ENCODE results near the gene CLIC6.
"Not testable (repeated sequence)": the region's sequence is repeated elsewhere in the genome, so short reads cannot be mapped to it uniquely, and the experiment has no call there.

The CLIC6 gene

DNA sequence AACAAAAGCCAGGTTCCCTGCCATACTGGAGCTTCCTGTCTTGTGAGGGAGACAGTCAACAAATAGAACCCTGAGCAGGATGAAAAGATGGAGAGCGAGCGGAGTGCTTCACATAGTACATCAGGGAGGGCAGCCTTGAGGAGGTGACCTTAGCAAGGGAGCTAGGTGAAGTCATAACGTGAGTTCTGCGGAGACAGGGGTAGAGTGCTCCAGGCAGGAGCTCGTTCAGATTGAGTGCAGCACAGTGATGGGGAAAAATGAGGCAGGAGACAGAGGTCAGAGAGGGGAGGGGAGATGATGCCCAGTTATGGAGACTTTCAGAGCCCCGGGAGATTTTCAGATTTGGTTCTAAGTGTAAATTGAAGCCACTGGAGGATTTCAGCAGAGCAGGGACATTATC is 15.3 kb upstream of the CLIC6 start:
- DNase-seq = no peak

DNA sequence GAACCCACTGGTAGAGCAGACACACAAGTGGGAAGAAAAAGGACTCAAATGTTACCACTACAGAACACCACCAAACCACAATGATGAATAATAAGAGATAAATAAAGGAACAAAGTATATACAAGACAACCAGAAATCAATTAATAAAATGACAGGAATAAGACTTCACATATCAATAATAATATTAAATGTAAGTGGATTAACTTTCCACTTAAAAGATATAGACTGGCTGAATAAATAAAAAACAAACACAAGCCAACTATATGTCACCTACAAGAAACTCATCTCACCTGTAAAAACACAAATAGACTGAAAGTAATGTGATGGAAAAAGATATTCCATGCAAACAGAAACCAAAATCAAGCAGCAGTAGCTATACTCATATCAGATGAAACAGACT is 6.9 kb upstream of the CLIC6 start:
- DNase-seq = no peak

DNA sequence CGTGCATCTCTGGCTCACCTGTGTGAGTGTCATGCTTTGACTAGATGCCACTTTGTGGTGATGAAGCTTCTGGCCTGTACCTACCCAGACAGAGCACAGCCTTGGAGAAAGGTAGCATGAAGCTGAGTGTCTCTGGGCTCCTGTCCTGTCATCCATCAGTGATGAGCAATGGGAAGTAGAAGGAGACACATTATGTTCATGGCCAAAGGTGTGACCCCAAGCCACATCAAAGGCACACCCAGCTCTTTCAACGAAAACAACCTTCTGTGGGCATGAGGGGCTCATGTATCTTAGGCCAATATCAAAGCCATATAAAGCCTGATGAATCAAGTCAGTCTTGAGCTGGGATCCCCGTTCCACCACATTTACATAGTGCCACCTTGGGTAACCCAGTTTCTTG is 1.0 kb upstream of the CLIC6 start:
- no peak for DNase-seq

DNA sequence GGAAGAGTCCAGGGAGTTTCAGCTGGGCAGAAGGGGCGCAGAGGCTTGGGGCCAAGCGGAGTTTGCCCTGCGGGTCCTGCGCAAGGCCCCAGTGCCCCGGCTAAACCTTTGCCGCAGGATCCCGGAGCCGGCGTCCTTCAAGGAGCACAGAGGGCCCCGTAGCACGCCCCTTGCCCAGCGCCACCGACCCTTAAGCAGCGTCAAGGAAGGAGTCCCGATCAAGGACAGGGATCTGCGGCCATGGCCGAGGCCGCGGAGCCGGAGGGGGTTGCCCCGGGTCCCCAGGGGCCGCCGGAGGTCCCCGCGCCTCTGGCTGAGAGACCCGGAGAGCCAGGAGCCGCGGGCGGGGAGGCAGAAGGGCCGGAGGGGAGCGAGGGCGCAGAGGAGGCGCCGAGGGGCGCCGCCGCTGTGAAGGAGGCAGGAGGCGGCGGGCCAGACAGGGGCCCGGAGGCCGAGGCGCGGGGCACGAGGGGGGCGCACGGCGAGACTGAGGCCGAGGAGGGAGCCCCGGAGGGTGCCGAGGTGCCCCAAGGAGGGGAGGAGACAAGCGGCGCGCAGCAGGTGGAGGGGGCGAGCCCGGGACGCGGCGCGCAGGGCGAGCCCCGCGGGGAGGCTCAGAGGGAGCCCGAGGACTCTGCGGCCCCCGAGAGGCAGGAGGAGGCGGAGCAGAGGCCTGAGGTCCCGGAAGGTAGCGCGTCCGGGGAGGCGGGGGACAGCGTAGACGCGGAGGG is 520 bp downstream of the CLIC6 start:
- DNase-seq = no peak

DNA sequence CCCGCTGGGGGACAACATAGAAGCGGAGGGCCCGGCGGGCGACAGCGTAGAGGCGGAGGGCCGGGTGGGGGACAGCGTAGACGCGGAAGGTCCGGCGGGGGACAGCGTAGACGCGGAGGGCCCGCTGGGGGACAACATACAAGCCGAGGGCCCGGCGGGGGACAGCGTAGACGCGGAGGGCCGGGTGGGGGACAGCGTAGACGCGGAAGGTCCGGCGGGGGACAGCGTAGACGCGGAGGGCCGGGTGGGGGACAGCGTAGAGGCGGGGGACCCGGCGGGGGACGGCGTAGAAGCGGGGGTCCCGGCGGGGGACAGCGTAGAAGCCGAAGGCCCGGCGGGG is 1.1 kb downstream of the CLIC6 start:
- not testable (repeated sequence) for DNase-seq

DNA sequence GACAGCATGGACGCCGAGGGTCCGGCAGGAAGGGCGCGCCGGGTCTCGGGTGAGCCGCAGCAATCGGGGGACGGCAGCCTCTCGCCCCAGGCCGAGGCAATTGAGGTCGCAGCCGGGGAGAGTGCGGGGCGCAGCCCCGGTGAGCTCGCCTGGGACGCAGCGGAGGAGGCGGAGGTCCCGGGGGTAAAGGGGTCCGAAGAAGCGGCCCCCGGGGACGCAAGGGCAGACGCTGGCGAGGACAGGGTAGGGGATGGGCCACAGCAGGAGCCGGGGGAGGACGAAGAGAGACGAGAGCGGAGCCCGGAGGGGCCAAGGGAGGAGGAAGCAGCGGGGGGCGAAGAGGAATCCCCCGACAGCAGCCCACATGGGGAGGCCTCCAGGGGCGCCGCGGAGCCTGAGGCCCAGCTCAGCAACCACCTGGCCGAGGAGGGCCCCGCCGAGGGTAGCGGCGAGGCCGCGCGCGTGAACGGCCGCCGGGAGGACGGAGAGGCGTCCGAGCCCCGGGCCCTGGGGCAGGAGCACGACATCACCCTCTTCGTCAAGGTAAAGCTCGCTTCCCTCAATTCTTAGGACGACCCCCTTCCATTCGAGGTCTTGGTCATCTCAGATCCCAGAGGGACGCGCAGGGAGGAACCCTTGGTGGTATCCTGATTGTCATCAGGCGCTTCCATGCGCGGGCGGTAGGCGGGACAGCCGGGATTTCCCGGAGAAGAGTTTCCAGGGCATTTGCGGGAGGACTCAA is 1.6 kb downstream of the CLIC6 start:
- DNase-seq = no peak

DNA sequence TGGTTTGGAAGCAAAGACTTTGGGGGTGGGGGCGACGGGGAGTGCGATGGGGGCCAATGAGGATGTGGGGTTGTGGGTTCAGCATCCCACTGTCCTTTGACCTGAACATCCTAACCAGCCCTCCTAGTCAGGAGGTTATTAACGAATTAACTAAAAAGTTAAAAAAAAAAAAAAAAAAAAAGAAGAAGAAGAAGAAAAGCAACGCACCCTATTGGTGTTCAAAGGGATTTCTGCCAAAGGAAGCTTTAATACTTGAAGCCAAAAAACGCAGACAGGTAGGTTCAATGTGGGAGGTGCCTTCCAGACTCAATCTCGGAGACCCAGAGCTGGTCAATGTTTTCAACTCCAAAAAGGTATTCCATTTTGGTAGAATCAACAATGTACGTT is 2.2 kb downstream of the CLIC6 start:
- DNase-seq = no peak

DNA sequence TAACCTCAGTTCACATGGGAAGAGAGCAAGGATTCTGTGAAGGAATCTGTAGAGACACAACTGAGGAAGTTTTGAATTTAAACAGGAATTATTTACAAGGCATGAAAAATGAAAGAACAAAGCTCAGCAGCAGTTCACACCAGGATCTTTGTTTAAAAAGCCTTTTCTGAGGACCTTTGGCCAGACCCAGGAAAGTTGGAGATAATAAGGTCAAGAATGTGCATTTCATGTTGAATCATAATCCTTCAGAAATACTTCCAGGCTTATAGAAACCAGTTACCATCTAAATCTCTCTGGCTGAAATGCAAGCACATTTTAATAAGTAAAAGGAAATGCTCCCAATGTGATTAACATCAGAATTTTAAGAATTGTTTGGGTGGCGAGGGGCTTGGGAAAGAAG is 2.7 kb downstream of the CLIC6 start:
- no peak for DNase-seq

DNA sequence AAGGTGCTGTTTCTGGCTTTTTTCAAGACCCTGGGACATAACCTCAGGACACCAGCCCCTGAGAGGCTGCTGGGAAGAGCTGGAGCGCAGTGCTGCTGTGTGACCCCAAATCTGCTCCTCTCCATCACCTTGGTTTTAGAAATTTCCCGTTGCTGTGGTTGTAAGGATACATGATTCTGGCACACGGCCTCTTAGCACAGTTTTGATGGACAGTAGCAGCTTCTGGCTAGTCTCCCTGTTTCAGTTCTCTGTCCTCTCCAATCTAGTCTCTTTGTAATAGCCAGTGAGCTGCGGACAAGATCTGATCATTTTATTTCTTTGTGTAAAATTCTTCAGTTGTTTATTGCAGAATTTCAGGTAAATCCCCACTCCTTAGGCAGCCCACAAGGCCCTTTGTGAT is 3.1 kb downstream of the CLIC6 start:
- DNase-seq = no peak

DNA sequence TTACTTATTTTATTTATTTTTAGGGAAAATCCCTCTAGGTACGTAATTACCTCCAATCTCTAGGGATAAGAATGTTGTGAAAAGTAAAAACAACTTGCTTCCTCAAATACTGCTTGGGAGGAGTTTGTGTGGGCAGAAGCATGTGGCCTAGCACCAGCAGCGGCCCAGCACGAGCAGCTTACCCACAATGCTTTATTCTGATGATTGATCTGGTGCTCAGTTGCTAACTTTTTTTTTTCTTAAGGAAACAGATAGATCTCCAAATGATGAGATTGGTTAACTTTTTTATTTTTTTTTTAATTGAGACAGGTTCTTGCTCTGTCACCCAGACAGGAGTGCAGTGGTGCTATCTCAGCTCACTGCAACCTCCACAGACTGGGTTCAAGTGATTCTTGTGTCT is 4.2 kb downstream of the CLIC6 start:
- no peak for DNase-seq

DNA sequence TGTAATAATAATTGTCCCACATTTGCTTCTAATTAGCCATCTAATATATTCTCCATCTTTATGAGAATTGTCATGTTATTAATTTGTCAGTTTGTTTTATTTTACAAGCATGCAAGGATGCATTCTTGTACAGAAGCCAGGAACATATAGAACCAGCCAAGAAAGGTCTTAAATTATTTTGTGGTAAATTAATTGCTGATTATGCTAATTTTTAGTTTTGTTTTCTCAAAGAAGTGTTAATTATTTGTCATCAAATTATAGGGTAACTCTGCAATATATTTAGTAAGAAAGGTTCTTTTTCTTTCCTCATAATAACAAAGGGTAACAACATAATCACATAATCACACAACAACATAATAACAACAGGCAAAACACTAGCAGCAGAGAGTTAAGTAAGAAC is 5.7 kb downstream of the CLIC6 start:
- DNase-seq = no peak

DNA sequence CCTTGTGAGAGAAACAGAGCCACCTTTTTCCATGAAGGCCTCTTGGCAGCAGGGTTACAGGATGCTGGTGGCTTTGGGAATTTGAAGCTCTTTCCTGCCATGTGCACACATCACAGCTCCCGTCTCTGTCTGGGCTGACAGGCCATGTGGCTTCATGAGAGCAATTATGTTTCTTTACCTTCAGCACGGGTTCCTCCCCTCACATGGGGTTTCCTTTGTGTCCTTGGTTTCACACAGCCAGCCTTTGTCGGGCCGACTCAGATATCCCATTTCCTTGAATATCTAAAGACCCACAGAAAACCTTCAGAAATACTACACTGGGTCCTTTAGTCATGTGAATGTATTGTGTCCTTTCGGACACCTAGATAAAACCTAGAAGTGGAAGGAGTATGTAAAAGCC is 7.1 kb downstream of the CLIC6 start:
- DNase-seq = no peak

DNA sequence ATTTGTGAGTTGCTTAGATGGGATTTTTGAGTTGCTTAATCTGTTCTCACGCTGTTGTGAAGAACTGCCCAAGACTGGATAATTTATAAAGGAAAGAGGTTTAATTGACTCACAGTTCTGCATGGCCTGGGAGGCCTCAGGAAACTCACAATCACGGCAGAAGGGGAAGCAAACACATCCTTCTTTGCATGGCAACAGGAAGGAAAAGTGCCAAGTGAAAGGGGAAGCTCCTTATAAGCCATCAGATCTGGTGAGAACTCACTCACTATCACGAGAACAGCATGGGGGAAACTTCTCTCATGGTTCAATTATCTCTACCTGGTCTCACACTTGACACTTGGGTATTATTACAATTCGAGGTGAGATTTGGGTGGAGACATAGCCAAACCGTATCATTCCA is 10.3 kb downstream of the CLIC6 start:
- no peak for DNase-seq

DNA sequence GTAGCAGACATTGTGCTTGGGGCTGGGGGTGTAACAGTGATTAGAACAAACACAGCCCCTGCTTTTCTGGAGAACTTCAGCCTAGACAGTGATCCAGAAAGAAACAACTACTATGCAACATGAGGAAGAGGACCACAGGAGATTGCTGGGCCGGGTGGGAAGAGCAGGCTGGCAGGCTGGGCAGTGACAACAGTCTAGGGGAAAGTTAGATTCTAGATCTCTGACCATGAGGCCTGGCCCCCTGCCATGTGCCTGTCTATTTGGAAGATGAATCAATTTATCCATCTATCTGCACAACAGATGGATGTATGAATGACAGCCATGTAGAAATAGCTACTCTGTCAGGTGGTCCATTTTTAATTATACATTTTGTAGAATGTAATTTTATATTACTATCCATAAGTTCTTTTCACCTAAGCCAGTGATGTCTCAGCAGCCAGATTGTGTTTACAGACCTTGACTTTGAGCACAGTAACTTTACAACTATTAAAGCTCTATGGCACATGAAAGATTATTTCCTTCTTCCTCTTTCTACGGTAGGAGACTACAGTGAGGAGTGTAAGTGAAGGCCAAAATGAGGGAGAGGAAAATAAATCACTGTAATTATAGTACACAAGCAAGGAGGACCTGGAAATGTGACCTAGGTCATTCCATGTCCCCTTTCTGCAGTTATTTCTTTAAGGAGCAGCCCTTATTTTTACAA is 15.5 kb downstream of the CLIC6 start:
- no peak for DNase-seq

DNA sequence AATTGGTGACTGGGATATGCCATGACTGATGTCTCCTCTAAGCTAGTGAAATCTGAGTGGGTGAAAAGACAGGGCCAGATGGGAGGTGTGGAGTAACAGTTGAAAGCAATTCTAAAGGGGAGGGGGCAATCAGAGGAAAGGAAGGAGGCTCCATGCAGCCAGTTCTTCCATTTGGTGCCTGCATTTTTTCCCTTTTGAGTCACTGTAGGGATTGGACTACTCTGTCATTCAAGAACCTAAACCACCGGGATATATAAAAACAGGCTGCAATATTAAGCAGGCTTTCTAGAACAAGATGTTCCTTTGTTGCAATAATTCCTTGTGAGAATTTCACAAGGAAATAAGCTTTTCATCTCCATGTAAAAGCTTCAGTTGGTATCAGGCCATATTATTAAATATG is 18.3 kb downstream of the CLIC6 start:
- no peak for DNase-seq

DNA sequence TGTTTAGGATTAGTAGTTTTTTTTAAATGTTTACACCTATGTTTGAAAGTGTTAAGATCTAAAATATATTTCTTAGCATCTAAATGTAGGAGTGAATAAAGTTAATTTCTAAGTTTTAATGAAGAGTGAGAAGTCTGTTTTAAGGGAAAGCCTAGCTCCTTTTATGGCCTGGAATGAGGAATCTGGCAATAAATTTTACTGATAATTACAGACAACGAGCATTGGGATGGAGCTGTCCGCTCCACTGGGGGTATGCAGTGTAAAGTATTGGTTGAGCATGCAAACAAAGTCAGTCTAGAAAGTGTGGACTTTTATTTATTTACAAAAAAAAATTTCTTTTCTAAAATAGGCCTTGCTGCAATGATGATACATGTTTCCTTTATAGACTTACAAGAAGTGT is 19.0 kb downstream of the CLIC6 start:
- DNase-seq = no peak

DNA sequence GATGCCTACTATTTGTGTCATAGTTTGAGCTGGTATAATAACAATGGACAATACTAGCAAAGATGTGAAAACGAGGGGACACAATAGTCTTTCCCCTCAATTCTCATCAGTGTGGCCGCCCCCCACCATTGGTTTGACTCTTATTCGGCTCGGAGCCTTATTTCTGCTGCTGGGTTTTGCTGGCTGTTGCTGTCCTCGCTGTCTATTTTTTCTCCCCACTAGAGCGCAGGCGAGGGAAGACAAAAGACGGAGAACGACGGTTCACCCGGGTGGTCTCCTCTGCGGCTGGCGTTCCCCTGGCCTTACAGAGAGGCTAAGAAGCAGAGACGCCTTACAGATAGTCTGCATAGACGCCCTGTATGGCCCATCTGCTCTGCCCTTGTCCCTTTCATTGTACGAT is 19.4 kb downstream of the CLIC6 start:
- DNase-seq = no peak

DNA sequence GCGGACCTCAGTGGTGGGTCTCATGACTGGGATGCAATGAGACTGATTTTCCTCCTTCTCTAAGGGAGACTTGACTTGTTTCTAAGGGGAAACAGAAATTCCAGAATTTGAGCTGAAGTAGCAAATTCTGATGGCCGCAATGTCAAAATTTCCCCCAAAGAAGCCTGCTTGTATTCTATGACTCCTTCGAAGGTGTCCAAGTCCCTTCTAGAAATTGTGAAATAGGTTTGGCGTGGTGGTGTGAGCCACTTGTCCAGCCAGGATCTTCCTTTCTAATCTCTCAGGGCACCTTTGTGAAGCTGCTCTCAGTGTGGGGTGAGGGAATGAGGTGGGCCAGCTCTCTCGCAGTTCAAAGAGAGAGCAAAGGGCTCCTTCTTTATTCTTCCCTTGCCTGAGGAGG is 19.9 kb downstream of the CLIC6 start:
- no peak for DNase-seq

DNA sequence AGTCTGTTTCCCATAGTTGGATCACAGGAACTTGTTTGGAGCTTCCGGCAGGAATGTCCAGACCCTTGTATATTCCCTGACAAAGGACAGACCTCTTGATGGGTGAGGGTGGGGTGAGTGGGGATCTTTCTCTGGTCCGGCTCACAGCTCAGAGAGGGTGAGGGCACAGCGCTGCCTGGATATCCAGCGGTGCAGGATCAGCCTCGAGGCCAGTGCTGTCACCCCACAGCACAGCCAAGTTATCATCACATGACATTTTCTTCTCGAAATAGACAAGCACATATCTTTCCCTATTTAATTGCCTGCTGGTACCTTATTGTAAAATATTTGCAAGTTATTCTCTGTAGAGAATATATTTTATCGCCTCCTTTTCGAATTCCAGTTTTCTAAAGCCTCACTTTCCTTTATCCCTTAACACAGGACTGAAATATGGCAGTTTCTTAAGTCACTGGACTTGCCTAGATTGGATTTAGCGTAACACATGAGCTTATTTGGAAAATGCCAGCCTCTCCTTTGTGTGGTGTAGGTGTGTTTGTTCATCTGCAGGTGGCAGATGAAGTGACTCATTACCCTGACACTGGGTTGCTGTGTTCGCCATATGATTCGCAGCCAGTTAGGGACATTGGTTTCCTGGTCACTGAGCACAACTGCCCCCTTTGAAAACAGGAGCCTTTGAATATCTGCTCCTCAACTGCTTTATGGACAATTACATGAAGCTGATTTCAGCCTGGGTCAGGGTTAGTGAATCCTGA is 21.4 kb downstream of the CLIC6 start:
- no peak for DNase-seq

DNA sequence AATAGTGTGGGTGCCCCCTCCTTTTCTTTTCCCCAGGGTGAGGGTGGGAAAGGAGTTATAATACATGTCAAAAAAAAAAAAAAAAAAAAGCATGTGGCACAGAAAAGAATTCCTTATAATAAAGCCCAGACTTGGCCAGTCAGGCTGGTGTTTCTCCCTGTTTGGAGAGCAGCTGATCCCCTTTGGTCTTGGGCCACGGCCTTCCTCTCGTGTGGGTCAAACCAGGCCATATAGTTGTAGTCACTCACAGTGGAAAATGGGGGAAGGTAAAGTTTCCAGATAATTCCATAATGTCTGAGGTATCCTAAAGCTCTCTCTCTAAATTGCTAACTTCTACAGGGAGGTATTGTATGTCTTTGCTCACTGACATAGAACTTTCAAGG is 22.0 kb downstream of the CLIC6 start:
- DNase-seq = no peak

DNA sequence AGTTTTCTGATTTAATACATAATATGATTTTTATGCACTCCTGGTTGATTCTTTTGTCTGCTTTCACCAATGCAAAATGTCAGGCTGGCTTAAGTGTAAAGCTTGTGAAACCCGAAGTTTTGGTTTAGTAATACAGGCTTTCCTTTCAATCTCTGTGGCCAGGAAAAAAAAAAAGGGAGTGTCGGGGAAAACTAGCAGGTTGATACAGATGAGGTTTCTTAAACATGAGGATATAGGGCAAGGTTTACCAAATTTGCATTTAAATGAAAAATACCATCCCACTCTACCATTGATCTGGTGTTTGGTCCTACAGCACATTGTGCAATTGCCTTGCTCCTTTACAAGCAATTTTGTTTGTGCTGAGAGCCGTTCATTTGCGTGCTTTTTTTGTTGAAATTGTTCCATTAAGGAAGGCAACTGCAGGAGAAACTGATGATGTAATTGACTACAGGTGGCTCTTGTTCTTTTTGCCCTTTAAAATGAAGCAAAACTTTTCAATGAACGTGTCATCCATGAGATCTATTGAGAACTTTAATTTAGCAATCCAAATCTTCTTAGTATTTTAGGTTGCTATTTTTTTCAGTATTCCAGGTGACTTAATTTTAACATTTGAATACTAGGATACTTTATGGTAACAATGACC is 22.7 kb downstream of the CLIC6 start:
- no peak for DNase-seq

DNA sequence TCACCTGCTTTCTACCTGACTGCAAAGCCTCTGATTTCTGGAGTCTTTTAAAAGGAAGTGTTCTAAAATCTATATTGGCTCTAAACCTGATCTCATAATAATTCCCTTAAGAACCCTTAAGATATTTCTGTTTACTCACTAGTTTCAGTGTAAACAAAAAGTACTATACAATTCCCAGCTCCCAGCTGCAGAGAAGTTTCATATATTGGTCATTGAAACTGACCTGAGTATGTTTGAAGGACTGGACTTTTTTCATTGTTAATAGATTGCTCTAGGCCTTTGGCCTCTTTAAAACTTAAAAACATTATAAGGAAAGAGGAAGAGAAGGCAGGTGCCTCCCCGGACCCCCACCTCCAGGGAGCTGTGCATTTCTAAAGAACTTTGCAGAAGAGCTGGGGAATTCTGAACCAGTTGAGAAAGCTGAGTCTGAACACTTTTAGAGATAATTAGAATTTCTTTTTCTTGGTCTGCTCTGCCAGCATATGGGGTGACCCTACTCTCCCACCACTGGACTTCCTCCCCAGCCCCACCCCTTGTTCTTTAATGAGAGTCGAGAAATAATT is 23.7 kb downstream of the CLIC6 start:
- DNase-seq = no peak

Measured in NK-92 treated with Interleukin-12 subunit alpha and Interleukin-12 subunit beta, amount 100 ng/mL, for 24 hours (cell line).